Right hindlimb (tissue), 1 donor: Measurements from ENCODE around the gene FBXO45.
A peak's percentile ranks its signal among the peaks of the same experiment; 100 is the strongest.
"Not testable (repeated sequence)": the region's sequence is repeated elsewhere in the genome, so short reads cannot be mapped to it uniquely, and the experiment has no call there.

Experiments
- DNase-seq: peaks from one replicate; pipeline ENCODE4 v3.0.0-alpha.2; 2018

The FBXO45 gene

GRCh38 chr3:196568246-196569002 is at the start of gene FBXO45, which contains the start of gene WDR53:
Gene FBXO45, plus strand, starts transcription at chr3:196568660. Its CDS starts 325 bp downstream, at chr3:196568985.
Gene WDR53, minus strand, starts transcription at chr3:196568554. Its CDS starts 7,079 bp downstream, at chr3:196561475.
- peak; percentile 97 for DNase-seq

GRCh38 chr3:196518966-196519717 is 49.3 kb upstream of the FBXO45 start:
- no peak for DNase-seq

- DNase-seq: no peak
Observed at GRCh38 chr3:196519718-196520082, 48.8 kb upstream of the FBXO45 start.

GRCh38 chr3:196521291-196521690 is 47.2 kb upstream of the FBXO45 start:
- DNase-seq: not testable (repeated sequence)

GRCh38 chr3:196523841-196524240 is 44.6 kb upstream of the FBXO45 start:
- DNase-seq: no peak

- no peak for DNase-seq
Observed at GRCh38 chr3:196524527-196524926, 43.9 kb upstream of the FBXO45 start.

GRCh38 chr3:196525141-196525540 is 43.3 kb upstream of the FBXO45 start:
- no peak for DNase-seq

- DNase-seq: peak; percentile 44
Observed at GRCh38 chr3:196528639-196529233, 39.7 kb upstream of the FBXO45 start.

GRCh38 chr3:196531418-196531817 is 37.0 kb upstream of the FBXO45 start:
- DNase-seq: no peak

GRCh38 chr3:196533260-196533681 is 35.2 kb upstream of the FBXO45 start:
- no peak for DNase-seq

GRCh38 chr3:196537319-196537984 is 31.0 kb upstream of the FBXO45 start:
- peak; percentile 21 for DNase-seq

- no peak for DNase-seq
Observed at GRCh38 chr3:196541684-196542445, 26.6 kb upstream of the FBXO45 start.

GRCh38 chr3:196544491-196544992 is 23.9 kb upstream of the FBXO45 start:
- no peak for DNase-seq

- DNase-seq: no peak
Observed at GRCh38 chr3:196546537-196546936, 21.9 kb upstream of the FBXO45 start.

GRCh38 chr3:196547067-196547466 is 21.4 kb upstream of the FBXO45 start:
- DNase-seq: no peak

- DNase-seq: not testable (repeated sequence)
Observed at GRCh38 chr3:196549312-196549711, 19.1 kb upstream of the FBXO45 start.

- DNase-seq: not testable (repeated sequence)
Observed at GRCh38 chr3:196550172-196550571, 18.3 kb upstream of the FBXO45 start.

- DNase-seq: no peak
Observed at GRCh38 chr3:196552253-196552652, 16.2 kb upstream of the FBXO45 start.

GRCh38 chr3:196553551-196553950 is 14.9 kb upstream of the FBXO45 start:
- no peak for DNase-seq

- no peak for DNase-seq
Observed at GRCh38 chr3:196554205-196554604, 14.3 kb upstream of the FBXO45 start.

- DNase-seq: no peak
Observed at GRCh38 chr3:196555295-196555694, 13.2 kb upstream of the FBXO45 start.

- no peak for DNase-seq
Observed at GRCh38 chr3:196557236-196557635, 11.2 kb upstream of the FBXO45 start.
